Bladder microvascular endothelial cell (primary cell): ENCODE data around the gene ACTBL2. TPM values are rescaled to one million over a fixed set of nuclear protein-coding genes. Genes with fewer than 3 reads are reported as not detected.

ENCODE experiments used
- total RNA-seq: library from RNA; depleted of rRNA; stranded (reverse); fragments of >200 nt; gene quantifications from 2 replicates; pipeline ENCODE4 v1.2.3, GENCODE V29; 2014

Gene ACTBL2
- under 0.01 and 0.06 TPM in 2 replicates for total RNA-seq

DNA sequence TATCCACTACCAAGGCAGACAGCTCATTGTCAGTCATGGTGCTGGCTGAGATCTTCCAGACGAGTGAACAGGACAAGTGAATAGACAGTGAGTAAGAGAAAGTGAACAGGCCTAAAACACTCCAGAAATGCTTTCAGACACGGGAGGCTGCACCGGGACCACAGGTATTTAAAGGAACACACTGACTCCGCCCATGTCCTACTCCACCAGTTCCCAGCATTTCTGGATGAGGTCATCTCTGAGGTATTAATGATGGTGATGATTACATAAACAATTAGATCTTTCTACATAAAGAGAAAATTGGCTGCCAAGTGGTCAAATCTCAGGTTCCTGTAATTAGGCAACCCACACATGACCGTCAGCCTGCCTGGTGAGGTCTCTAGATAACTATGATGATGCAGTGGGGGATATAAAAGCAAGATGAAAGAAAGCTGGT lies at the start of gene ACTBL2:
TSS of gene ACTBL2 (minus strand) at position 141 of the 436 bp plus-strand sequence. CDS start at position 37, 104 bp downstream.

